ENCODE results near the gene ST3GAL3. TPM values are rescaled to one million over a fixed set of nuclear protein-coding genes. Genes with fewer than 3 reads are reported as not detected.

Gene ST3GAL3
- total RNA-seq, 1 donor from 2014 or later: 24.3 TPM

DNA sequence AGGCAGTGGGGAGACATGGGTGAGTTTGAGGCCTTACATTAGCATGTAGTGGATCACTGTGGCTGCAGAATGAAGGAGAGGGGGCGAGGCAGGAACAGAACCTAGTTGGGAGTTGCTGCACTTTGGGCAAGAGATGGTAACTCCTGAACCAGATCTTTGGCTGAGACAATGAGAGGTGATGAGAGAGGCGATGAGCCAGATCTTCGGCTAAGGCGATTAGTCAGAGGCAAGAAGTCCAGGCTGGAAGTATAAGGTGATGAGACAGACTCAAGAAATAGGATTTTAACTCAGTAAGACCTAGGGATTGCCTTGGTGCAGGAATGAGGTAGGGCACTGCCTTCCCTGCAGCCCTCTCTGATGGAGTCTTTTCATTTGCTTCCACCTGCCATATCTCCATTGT, 217.2 kb downstream of the ST3GAL3 start:
- POLR2A ChIA-PET: no interaction called here

DNA sequence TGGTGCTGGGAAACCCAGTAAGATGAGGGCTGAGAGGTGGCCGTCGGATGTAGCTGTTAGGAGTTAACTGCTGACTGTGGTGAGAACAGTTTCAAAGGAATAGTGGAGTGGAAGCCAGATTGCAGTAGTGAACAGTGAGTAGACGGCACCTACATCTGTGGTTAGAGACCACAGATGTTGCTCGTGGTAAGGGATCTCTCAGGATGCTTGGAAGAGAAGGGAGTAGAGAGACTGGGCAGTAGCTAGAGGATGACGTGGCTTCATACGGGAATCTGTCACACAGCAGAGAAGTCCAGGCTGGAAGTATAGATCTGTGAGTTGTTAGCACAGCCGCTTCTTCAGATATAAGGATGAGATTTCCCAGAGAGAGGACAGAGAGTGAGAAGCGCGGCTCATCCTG, 218.5 kb downstream of the ST3GAL3 start:
- Mint-ChIP-seq H3K27ac (no peak overlapping the region), H3K4me3 (no peak overlapping the region), H3K36me3 (ENCODE audit: low read depth) (peaks cover 18% of the 10 kb centered on the region), H3K27me3 (no peaks in the 10 kb centered on the region), H3K4me1 (no peaks in the 10 kb centered on the region), H3K9me3 (no peaks in the 10 kb centered on the region)
- intact Hi-C loops (cut with micrococcal nuclease): no loop called here
- TF ChIP-seq, protein P1, sequence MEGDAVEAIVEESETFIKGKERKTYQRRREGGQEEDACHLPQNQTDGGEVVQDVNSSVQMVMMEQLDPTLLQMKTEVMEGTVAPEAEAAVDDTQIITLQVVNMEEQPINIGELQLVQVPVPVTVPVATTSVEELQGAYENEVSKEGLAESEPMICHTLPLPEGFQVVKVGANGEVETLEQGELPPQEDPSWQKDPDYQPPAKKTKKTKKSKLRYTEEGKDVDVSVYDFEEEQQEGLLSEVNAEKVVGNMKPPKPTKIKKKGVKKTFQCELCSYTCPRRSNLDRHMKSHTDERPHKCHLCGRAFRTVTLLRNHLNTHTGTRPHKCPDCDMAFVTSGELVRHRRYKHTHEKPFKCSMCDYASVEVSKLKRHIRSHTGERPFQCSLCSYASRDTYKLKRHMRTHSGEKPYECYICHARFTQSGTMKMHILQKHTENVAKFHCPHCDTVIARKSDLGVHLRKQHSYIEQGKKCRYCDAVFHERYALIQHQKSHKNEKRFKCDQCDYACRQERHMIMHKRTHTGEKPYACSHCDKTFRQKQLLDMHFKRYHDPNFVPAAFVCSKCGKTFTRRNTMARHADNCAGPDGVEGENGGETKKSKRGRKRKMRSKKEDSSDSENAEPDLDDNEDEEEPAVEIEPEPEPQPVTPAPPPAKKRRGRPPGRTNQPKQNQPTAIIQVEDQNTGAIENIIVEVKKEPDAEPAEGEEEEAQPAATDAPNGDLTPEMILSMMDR (IDR thresholded peaks at IDR 0.05): no peak
- POLR2A ChIA-PET: no interaction called here
- DNase-seq (no peak), ATAC-seq (ENCODE audit: low read depth) (no peak)
- CTCF ChIA-PET: interaction anchor here (1.8 kb wide), 1 partner anchor 9 kb away, joined by 5 read pairs; no protein-coding TSS in a partner anchor

More for the DNA sequence above, 217.2 kb downstream of the ST3GAL3 start:
- Mint-ChIP-seq H3K27me3 (no peaks in the 10 kb centered on the region), H3K4me3 (no peak overlapping the region), H3K9me3 (no peaks in the 10 kb centered on the region), H3K27ac (no peak overlapping the region), H3K36me3 (ENCODE audit: low read depth) (peaks cover 18% of the 10 kb centered on the region), H3K4me1 (no peaks in the 10 kb centered on the region)
- intact Hi-C loops (cut with micrococcal nuclease): no loop called here
- no peak for DNase-seq
- CTCF ChIA-PET: interaction anchor here (1.2 kb wide), 1 partner anchor 161 kb away, joined by 3 read pairs; no protein-coding TSS in a partner anchor
- ATAC-seq (ENCODE audit: low read depth): no peak
- TF ChIP-seq, protein P1 (IDR thresholded peaks at IDR 0.05): no peak

DNA sequence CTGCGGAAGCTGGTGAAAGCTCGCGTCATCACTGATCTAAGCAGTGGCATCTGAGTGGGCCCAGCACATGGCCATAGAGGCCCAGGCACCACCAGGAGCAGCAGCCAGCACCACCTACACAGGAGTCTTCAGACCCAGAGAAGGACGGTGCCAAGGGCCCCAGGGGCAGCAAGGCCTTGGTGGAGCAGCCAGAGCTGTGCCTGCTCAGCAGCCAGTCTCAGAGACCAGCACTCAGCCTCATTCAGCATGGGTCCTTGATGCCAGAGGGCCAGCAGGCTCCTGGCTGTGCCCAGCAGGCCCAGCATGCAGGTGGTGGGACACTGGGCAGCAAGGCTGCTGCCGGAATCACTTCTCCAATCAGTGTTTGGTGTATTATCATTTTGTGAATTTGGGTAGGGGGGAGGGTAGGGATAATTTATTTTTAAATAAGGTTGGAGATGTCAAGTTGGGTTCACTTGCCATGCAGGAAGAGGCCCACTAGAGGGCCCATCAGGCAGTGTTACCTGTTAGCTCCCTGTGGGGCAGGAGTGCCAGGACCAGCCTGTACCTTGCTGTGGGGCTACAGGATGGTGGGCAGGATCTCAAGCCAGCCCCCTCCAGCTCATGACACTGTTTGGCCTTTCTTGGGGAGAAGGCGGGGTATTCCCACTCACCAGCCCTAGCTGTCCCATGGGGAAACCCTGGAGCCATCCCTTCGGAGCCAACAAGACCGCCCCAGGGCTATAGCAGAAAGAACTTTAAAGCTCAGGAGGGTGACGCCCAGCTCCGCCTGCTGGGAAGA, 223.0 kb downstream of the ST3GAL3 start:
- Mint-ChIP-seq H3K27ac (no peak overlapping the region), H3K27me3 (peaks cover 19% of the 10 kb centered on the region), H3K36me3 (ENCODE audit: low read depth) (peaks cover 8% of the 10 kb centered on the region), H3K9me3 (no peaks in the 10 kb centered on the region), H3K4me3 (no peak overlapping the region), H3K4me1 (peaks cover 12% of the 10 kb centered on the region)
- ChIA-PET CTCF (interaction anchor here (2.0 to 2.4 kb wide), 2 partner anchors 118 to 167 kb away, joined by 6 to 9 read pairs; no protein-coding TSS in a partner anchor), POLR2A (no interaction called here)
- TF ChIP-seq, protein P1 (IDR thresholded peaks at IDR 0.05): no peak
- DNase-seq (no peak), ATAC-seq (ENCODE audit: low read depth) (no peak)
- intact Hi-C loops (cut with micrococcal nuclease): loop anchor here (5.0 kb wide), 1 partner anchor 102 kb away; the partner anchor contains the start of gene SLC6A9

DNA sequence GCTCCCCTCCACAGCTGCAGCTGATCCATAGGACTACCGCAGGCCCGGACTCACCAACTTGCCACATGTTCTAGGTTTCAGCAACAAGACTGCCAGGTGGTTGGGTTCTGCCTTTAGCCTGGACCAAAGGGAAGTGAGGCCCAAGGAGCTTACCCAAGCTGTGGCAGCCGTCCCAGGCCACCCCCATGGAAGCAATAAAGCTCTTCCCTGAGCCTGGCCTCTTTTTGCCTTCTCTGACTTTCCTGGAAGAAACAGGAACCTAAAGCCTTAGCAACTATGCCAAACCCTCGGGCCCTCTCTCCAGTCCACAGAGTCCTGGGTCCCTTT, 223.6 kb downstream of the ST3GAL3 start:
- Mint-ChIP-seq H3K36me3 (ENCODE audit: low read depth) (peaks cover 3% of the 10 kb centered on the region), H3K27ac (no peak overlapping the region), H3K4me3 (no peak overlapping the region), H3K4me1 (peaks cover 16% of the 10 kb centered on the region), H3K27me3 (peaks cover 22% of the 10 kb centered on the region), H3K9me3 (no peaks in the 10 kb centered on the region)
- ChIA-PET CTCF (interaction anchor here (2.0 to 2.4 kb wide), 2 partner anchors 117 to 167 kb away, joined by 6 to 9 read pairs; no protein-coding TSS in a partner anchor), POLR2A (no interaction called here)
- no peak for DNase-seq
- TF ChIP-seq, protein P1 (IDR thresholded peaks at IDR 0.05): no peak
- intact Hi-C loops (cut with micrococcal nuclease): loop anchor here (5.0 kb wide), 1 partner anchor 101 kb away; the partner anchor contains the start of gene SLC6A9
- ATAC-seq (ENCODE audit: low read depth): no peak
